ENCODE data around the gene EPN2.

The EPN2 gene

GRCh38 chr17:19311016-19311415 is 73.8 kb downstream of the EPN2 start:
- CTCF ChIA-PET: interaction anchor here (1.5 kb wide), 1 partner anchor 8 kb away, joined by 5 read pairs; no protein-coding TSS in a partner anchor
- no peak for DNase-seq (ENCODE audit: low read depth, low spot score)
- POLR2A ChIA-PET: no interaction called here
- TF ChIP-seq, protein P1, sequence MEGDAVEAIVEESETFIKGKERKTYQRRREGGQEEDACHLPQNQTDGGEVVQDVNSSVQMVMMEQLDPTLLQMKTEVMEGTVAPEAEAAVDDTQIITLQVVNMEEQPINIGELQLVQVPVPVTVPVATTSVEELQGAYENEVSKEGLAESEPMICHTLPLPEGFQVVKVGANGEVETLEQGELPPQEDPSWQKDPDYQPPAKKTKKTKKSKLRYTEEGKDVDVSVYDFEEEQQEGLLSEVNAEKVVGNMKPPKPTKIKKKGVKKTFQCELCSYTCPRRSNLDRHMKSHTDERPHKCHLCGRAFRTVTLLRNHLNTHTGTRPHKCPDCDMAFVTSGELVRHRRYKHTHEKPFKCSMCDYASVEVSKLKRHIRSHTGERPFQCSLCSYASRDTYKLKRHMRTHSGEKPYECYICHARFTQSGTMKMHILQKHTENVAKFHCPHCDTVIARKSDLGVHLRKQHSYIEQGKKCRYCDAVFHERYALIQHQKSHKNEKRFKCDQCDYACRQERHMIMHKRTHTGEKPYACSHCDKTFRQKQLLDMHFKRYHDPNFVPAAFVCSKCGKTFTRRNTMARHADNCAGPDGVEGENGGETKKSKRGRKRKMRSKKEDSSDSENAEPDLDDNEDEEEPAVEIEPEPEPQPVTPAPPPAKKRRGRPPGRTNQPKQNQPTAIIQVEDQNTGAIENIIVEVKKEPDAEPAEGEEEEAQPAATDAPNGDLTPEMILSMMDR (IDR thresholded peaks at IDR 0.05; ENCODE audit: insufficient read depth, low read length, missing control alignments): no peak
- H3K4me3 ChIP-seq (ENCODE audit: low read depth, low read length): no peak overlapping the region

- no peak overlapping the region for H3K4me3 ChIP-seq (ENCODE audit: low read depth, low read length)
- CTCF ChIA-PET: interaction anchor here (1.1 to 1.5 kb wide), 2 partner anchors 9 to 64 kb away, joined by 3 to 5 read pairs; no protein-coding TSS in a partner anchor
- POLR2A ChIA-PET: no interaction called here
- TF ChIP-seq, protein P1 (IDR thresholded peaks at IDR 0.05; ENCODE audit: insufficient read depth, low read length, missing control alignments): no peak
- DNase-seq (ENCODE audit: low read depth, low spot score): no peak
Observed at GRCh38 chr17:19311421-19312215, 74.5 kb downstream of the EPN2 start.

- ChIA-PET POLR2A (no interaction called here), CTCF (interaction anchor here (1.0 to 1.5 kb wide), 3 partner anchors 10 to 65 kb away, joined by 3 to 5 read pairs (median 3); no protein-coding TSS in a partner anchor)
- no peak overlapping the region for H3K4me3 ChIP-seq (ENCODE audit: low read depth, low read length)
- TF ChIP-seq, protein P1 (IDR thresholded peaks at IDR 0.05; ENCODE audit: insufficient read depth, low read length, missing control alignments): no peak
- DNase-seq (ENCODE audit: low read depth, low spot score): no peak
Observed at GRCh38 chr17:19312406-19312805, 75.2 kb downstream of the EPN2 start.

DNA sequence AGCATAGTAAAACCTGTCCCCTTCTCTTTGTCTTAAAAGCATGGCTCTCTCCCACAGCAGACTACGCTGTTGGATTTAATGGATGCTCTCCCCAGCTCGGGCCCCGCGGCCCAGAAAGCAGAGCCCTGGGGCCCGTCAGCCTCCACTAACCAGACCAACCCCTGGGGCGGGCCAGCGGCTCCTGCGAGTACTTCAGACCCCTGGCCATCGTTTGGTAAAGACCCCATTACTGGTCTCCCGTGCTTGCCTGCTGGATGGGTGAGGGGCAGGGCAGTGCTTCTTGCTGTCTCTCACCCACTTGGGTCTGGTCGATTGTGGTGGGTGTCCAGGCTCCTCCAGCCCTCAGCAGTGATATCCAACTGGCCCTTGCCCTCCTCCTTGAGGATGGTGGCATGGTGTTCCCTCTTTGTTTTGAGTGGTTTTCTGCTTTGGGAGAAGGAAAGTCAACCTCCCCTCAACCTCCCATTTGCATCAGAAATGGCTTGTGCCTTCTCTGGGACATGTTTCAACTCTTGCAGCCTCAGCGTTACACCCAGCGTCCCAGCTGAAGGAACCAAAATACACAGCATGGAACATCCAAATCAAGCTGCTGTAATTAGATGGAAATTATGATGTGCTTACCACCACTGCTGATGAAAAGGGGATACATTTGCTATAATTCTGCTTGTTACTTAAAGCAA is 76.0 kb downstream of the EPN2 start:
- CTCF ChIA-PET: interaction anchor here (1.0 to 1.1 kb wide), 2 partner anchors 37 to 66 kb away, joined by 3 read pairs; no protein-coding TSS in a partner anchor
- POLR2A ChIA-PET: no interaction called here
- TF ChIP-seq, protein P1 (IDR thresholded peaks at IDR 0.05; ENCODE audit: insufficient read depth, low read length, missing control alignments): no peak
- H3K4me3 ChIP-seq (ENCODE audit: low read depth, low read length): no peak overlapping the region
- DNase-seq (ENCODE audit: low read depth, low spot score): no peak

- CTCF ChIA-PET: no interaction called here
Observed at GRCh38 chr17:19313746-19314651, 76.8 kb downstream of the EPN2 start.

More at GRCh38 chr17:19313746-19314651, 76.8 kb downstream of the EPN2 start:
- no peak for DNase-seq (ENCODE audit: low read depth, low spot score)
- POLR2A ChIA-PET: no interaction called here
- TF ChIP-seq, protein P1 (IDR thresholded peaks at IDR 0.05; ENCODE audit: insufficient read depth, low read length, missing control alignments): no peak
- no peak overlapping the region for H3K4me3 ChIP-seq (ENCODE audit: low read depth, low read length)

Data from AG04449 (cell line).